K562 (cell line): Measurements from ENCODE around the gene TCF7. TPM values are rescaled to one million over a fixed set of nuclear protein-coding genes. Genes with fewer than 3 reads are reported as not detected.

Source experiments
- CBX3 ChIP-seq, 2 experiments: IDR thresholded peaks; 1 replicate in 1 of 2; 2 replicates in 1 of 2; pipeline ENCODE4 v1.6.1; 2012; ENCODE audit warnings: inconsistent platforms in 2 of 2, low read length in 2 of 2, borderline replicate concordance in 1 of 2, control low read depth in 1 of 2
- CEBPG ChIP-seq, 3 experiments: fragments of 200-800 bp in 1 of 3; sonication (Bioruptor generic) in 1 of 3; sonication (generic) in 1 of 3; formaldehyde crosslinking in 1 of 3; IDR thresholded peaks in 2 of 3; conservative IDR thresholded peaks in 1 of 3; 2 replicates each; pipeline versions ENCODE4 v1.6.1 to v1.8.0; 2016 to 2022; ENCODE audit warnings: missing compliant biosample characterization in 2 of 3, missing genetic modification characterization in 2 of 3, mild to moderate bottlenecking in 1 of 3, missing genetic modification reagents in 1 of 3
- DDX20 ChIP-seq: fragments of 450-650 bp; IDR thresholded peaks from 2 replicates; pipeline ENCODE4 v1.6.1; 2016; ENCODE audit warnings: missing genetic modification characterization, low read depth, mild to moderate bottlenecking, missing compliant biosample characterization, moderate library complexity
- E4F1 ChIP-seq: fragments of 250-450 bp; sonication (Bioruptor Pico); IDR thresholded peaks from 2 replicates; pipeline ENCODE4 v1.5.0; 2021; ENCODE audit warnings: mild to moderate bottlenecking, borderline replicate concordance
- ELF2 ChIP-seq: fragments of 250-450 bp; sonication (Bioruptor Pico); IDR thresholded peaks from 2 replicates; pipeline ENCODE4 v1.5.0; 2021; ENCODE audit warnings: mild to moderate bottlenecking
- SPI1 ChIP-seq: IDR thresholded peaks from 2 replicates; pipeline ENCODE4 v1.6.1; 2011; ENCODE audit warnings: low read depth, low read length, control low read depth, borderline replicate concordance
- ZNF318 ChIP-seq, 2 experiments: fragments of 450-650 bp; IDR thresholded peaks; 2 replicates each; pipeline ENCODE4 v1.6.1; 2016; ENCODE audit warnings: mild to moderate bottlenecking in 2 of 2, borderline replicate concordance in 1 of 2, low read depth in 1 of 2, moderate library complexity in 1 of 2
- ZNF699 ChIP-seq: fragments of 250-450 bp; sonication (Bioruptor Pico); IDR thresholded peaks from 2 replicates; pipeline ENCODE4 v1.8.0; 2021; ENCODE audit warnings: mild to moderate bottlenecking, moderate library complexity; ENCODE audit not compliant: insufficient replicate concordance
- polyA plus RNA-seq, 8 experiments: library from polyadenylated mRNA; depleted of rRNA in 4 of 8; stranded (reverse) in 5 of 8; unstranded in 3 of 8; fragments of >200 nt; fragmentation: Nextera tagmentation in 2 of 8; fragmentation: Illumina TruSeq in 1 of 8; extraction: Ambion mirVana in 2 of 8; extraction: Trizol in 1 of 8; gene quantifications; 2 replicates each; pipeline versions ENCODE4 v1.2.1 to v1.2.3, GENCODE V29; 2011 to 2014; ENCODE audit warnings: inconsistent platforms in 1 of 8, missing spikeins in 1 of 8
- total RNA-seq, 7 experiments: library from RNA; depleted of rRNA in 6 of 7; stranded (reverse); fragments of >200 nt in 6 of 7; fragmentation: Illumina TruSeq in 2 of 7; extraction: Trizol in 2 of 7; gene quantifications; 2 replicates each; pipeline versions ENCODE4 v1.2.1 to v1.2.3, GENCODE V29; 2011 to 2021; ENCODE audit warnings: low replicate concordance in 1 of 7
- TF ChIP-seq, protein P1 (sequence below): fragments of 250-450 bp; sonication (Bioruptor Pico); IDR thresholded peaks from 2 replicates; pipeline ENCODE4 v1.8.0; 2022; ENCODE audit warnings: moderate library complexity, mild to moderate bottlenecking, inconsistent platforms

Gene TCF7
- total and polyA plus RNA-seq, 9 of the 15 experiments (the other 6 are each of a cell fraction or from before 2014, with no cell fraction given), result 1.6 to 14.9 (median 4.2) TPM

- TF ChIP-seq ZNF699 (no peak), DDX20 (tag) (no peak), CBX3 (IDR thresholded peaks at IDR 0.05; ENCODE audit: borderline replicate concordance in 1 of 2, low read length in 2 of 2) (no peak), ZNF318 (IDR thresholded peaks at IDR 0.05; ENCODE audit: borderline replicate concordance in 1 of 2, low read depth in 1 of 2) (no peak), CEBPG (CRISPR knock-in tag; IDR thresholded peaks at IDR 0.05) (no peak), CEBPG (tag; conservative IDR thresholded peaks at IDR 0.05 in 1 of 2, IDR thresholded peaks at IDR 0.05 in 1 of 2) (no peak), E4F1 (CRISPR knock-in tag) (no peak), SPI1 (no peak), ELF2 (no peak)
- TF ChIP-seq, protein P1, sequence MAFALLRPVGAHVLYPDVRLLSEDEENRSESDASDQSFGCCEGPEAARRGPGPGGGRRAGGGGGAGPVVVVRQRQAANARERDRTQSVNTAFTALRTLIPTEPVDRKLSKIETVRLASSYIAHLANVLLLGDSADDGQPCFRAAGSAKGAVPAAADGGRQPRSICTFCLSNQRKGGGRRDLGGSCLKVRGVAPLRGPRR (CRISPR knock-in tag), result no peak
- TF ChIP-seq, all 486 proteins: peak for 0
Measured at GRCh38 chr5:134106991-134107701, 7.3 kb upstream of the TCF7 start (continued).
